Parathyroid adenoma (tissue), 2 donors: Measurements from ENCODE around the gene ATAT1.

Experiments used
- H2AFZ ChIP-seq: fragments of 300-600 bp; sonication (generic); one replicate; pipeline ENCODE4 v1.7.0; 2017; ENCODE audit warnings: antibody characterized with exemption, mild to moderate bottlenecking
- H3K27ac ChIP-seq: fragments of 300-600 bp; sonication (generic); one replicate; pipeline ENCODE4 v1.7.0; 2017
- H3K27me3 ChIP-seq: fragments of 300-600 bp; sonication (generic); one replicate; pipeline ENCODE4 v1.7.0; 2017; ENCODE audit warnings: low read length; ENCODE audit not compliant: control insufficient read depth, insufficient read depth
- H3K36me3 ChIP-seq: fragments of 300-600 bp; sonication (generic); one replicate; pipeline ENCODE4 v1.7.0; 2017; ENCODE audit warnings: low read length; ENCODE audit not compliant: control insufficient read depth, insufficient read depth
- H3K4me1 ChIP-seq: fragments of 300-600 bp; sonication (generic); one replicate; pipeline ENCODE4 v1.7.0; 2017; ENCODE audit warnings: control low read depth
- H3K4me2 ChIP-seq: fragments of 300-600 bp; sonication (generic); one replicate; pipeline ENCODE4 v1.7.0; 2017; ENCODE audit warnings: low read length
- H3K4me3 ChIP-seq: fragments of 300-600 bp; sonication (generic); one replicate; pipeline ENCODE4 v1.7.0; 2017; ENCODE audit warnings: low read depth, low read length
- H3K79me2 ChIP-seq: fragments of 300-600 bp; sonication (generic); one replicate; pipeline ENCODE4 v1.7.0; 2017; ENCODE audit warnings: control low read depth
- H3K9ac ChIP-seq: fragments of 300-600 bp; sonication (generic); one replicate; pipeline ENCODE4 v1.7.0; 2017; ENCODE audit warnings: mild to moderate bottlenecking
- H3K9me3 ChIP-seq: fragments of 300-600 bp; sonication (generic); one replicate; pipeline ENCODE4 v1.7.0; 2017; ENCODE audit warnings: low read length; ENCODE audit not compliant: control insufficient read depth
- CTCF ChIP-seq: fragments of 300-600 bp; sonication (generic); IDR thresholded peaks from one replicate; pipeline ENCODE4 v1.7.0; 2017; ENCODE audit warnings: antibody characterized with exemption, mild to moderate bottlenecking
- donor health status: primary hyperparathyroidism.

Gene ATAT1

GRCh38 chr6:30616811-30617564 is 9.7 kb upstream of the ATAT1 start, which contains the start of gene PPP1R10:
TSS of gene PPP1R10 (minus strand) at chr6:30617243. CDS start at chr6:30609944, 7,299 bp downstream.
- TF ChIP-seq CTCF = no peak
- peaks cover 33% of the 10 kb centered on the region for H3K79me2 ChIP-seq
- peaks cover 19% of the 10 kb centered on the region for H3K4me1 ChIP-seq
- peak within 1 kb of the TSS; percentile 81 for H2AFZ ChIP-seq
- no peaks in the 10 kb centered on the region for H3K27me3 ChIP-seq
- H3K9me3 ChIP-seq = no peaks in the 10 kb centered on the region
- H3K4me3 ChIP-seq = peak within 1 kb of the TSS; percentile 100
- H3K27ac ChIP-seq = peak within 1 kb of the TSS; percentile 98
- peak within 1 kb of the TSS; percentile 99 for H3K4me2 ChIP-seq
- peak within 1 kb of the TSS; percentile 98 for H3K9ac ChIP-seq
- H3K36me3 ChIP-seq = peaks cover 15% of the 10 kb centered on the region

GRCh38 chr6:30617565-30618269 is 9.0 kb upstream of the ATAT1 start, which contains the start of gene MRPS18B:
TSS of gene MRPS18B (plus strand) at chr6:30617840. CDS start at chr6:30617866, 26 bp downstream.
- no peaks in the 10 kb centered on the region for H3K9me3 ChIP-seq
- peak within 1 kb of the TSS; percentile 99 for H3K4me2 ChIP-seq
- H3K27ac ChIP-seq = peak within 1 kb of the TSS; percentile 98
- H3K4me1 ChIP-seq = peaks cover 12% of the 10 kb centered on the region
- H3K27me3 ChIP-seq = no peaks in the 10 kb centered on the region
- H3K4me3 ChIP-seq = peak within 1 kb of the TSS; percentile 100
- peak within 1 kb of the TSS; percentile 81 for H2AFZ ChIP-seq
- no peak for TF ChIP-seq CTCF
- peak within 1 kb of the TSS; percentile 98 for H3K9ac ChIP-seq
- H3K79me2 ChIP-seq = peaks cover 33% of the 10 kb centered on the region
- peaks cover 15% of the 10 kb centered on the region for H3K36me3 ChIP-seq

GRCh38 chr6:30618270-30618797 is 8.3 kb upstream of the ATAT1 start:
- H2AFZ ChIP-seq = peak overlapping the region; percentile 81
- peak overlapping the region; percentile 86 for H3K4me2 ChIP-seq
- H3K27me3 ChIP-seq = no peaks in the 10 kb centered on the region
- H3K4me3 ChIP-seq = peak overlapping the region; percentile 100
- peak overlapping the region; percentile 98 for H3K27ac ChIP-seq
- peaks cover 15% of the 10 kb centered on the region for H3K36me3 ChIP-seq
- no peak for TF ChIP-seq CTCF
- H3K9ac ChIP-seq = peak overlapping the region; percentile 22
- no peaks in the 10 kb centered on the region for H3K9me3 ChIP-seq
- peaks cover 8% of the 10 kb centered on the region for H3K4me1 ChIP-seq
- peaks cover 33% of the 10 kb centered on the region for H3K79me2 ChIP-seq

GRCh38 chr6:30619561-30619960 is 7.1 kb upstream of the ATAT1 start:
- peaks cover 3% of the 10 kb centered on the region for H3K4me1 ChIP-seq
- H2AFZ ChIP-seq = no peak overlapping the region
- H3K27ac ChIP-seq = no peak overlapping the region
- no peak overlapping the region for H3K9ac ChIP-seq
- H3K4me3 ChIP-seq = no peak overlapping the region
- H3K79me2 ChIP-seq = peaks cover 33% of the 10 kb centered on the region
- no peak overlapping the region for H3K4me2 ChIP-seq
- H3K9me3 ChIP-seq = no peaks in the 10 kb centered on the region
- no peak for TF ChIP-seq CTCF
- H3K36me3 ChIP-seq = peaks cover 15% of the 10 kb centered on the region
- H3K27me3 ChIP-seq = no peaks in the 10 kb centered on the region
